K562 (cell line): ENCODE measurements around the gene IFT172. TPM values are rescaled to one million over a fixed set of nuclear protein-coding genes. Genes with fewer than 3 reads are reported as not detected.

Source experiments
- ATAC-seq: fragments of 200-7000 bp; cut with Tn5 transposase; 3 replicates; pipeline ENCODE4 v1.9.1; 2020; ENCODE audit warnings: moderate library complexity
- BruUV-seq: library from RNA; stranded (reverse); fragments of 400-500 nt; replicated peaks from 2 replicates; lab custom pipeline; 2021; lab: Mats Ljungman, UMichigan
- CTCF ChIA-PET: fragments of 300-600 bp; formaldehyde crosslinking; extraction: SDS; loops from one replicate; lab custom pipeline; 2021; ENCODE audit warnings: low intra/inter-chr PET ratio; lab: Yijun Ruan, JAX
- POLR2A ChIA-PET: fragments of 300-600, 350-650 bp; sonication (Branson Sonifier 250); formaldehyde crosslinking; extraction: SDS; loops from one replicate; lab custom pipeline; 2021; ENCODE audit warnings: antibody characterized with exemption, inconsistent platforms; lab: Yijun Ruan, JAX
- DNase-seq, 4 experiments: peaks; one replicate each; pipeline versions ENCODE4 v3.0.0 to v3.0.0-alpha.2; 2011 to 2018; ENCODE audit warnings: low spot score in 3 of 4, mixed read lengths in 3 of 4; ENCODE audit errors: extremely low read depth in 1 of 4
- FAIRE-seq: peaks from 2 replicates; lab custom pipeline; 2011; peaks lifted over from hg19 to GRCh38; lab: Jason Lieb, UNC
- H2AFZ ChIP-seq: 2 replicates; pipeline ENCODE4 v1.6.0; 2011; ENCODE audit warnings: low read depth, low read length, control low read depth, inconsistent platforms
- H3K27ac ChIP-seq: fragments of 200-600 bp; 3 replicates; pipeline ENCODE4 v1.8.0; 2011; ENCODE audit warnings: low read depth, mild to moderate bottlenecking, control low read depth, inconsistent platforms, low read length, moderate library complexity, mixed read lengths; ENCODE audit errors: extremely low read depth
- H3K27me3 ChIP-seq, 2 experiments: fragments of 300-600 bp in 1 of 2; 2 replicates in 1 of 2; 3 replicates in 1 of 2; pipeline versions ENCODE4 v1.6.0 to v1.8.0; 2011; ENCODE audit warnings: inconsistent platforms in 2 of 2, low read length in 2 of 2, mild to moderate bottlenecking in 1 of 2, mixed read lengths in 1 of 2, moderate library complexity in 1 of 2; ENCODE audit not compliant: control insufficient read depth in 2 of 2, insufficient read depth in 2 of 2
- H3K36me3 ChIP-seq: fragments of 300-600 bp; 3 replicates; pipeline ENCODE4 v1.8.0; 2011; ENCODE audit warnings: mild to moderate bottlenecking, low read length, inconsistent platforms; ENCODE audit not compliant: control insufficient read depth, insufficient read depth
- H3K4me1 ChIP-seq, 2 experiments: fragments of 200-600 bp in 1 of 2; replicated peaks in 1 of 2; 2 replicates in 1 of 2; 3 replicates in 1 of 2; pipeline versions ENCODE4 v1.5.1 to v1.8.0; 2011; ENCODE audit warnings: inconsistent platforms in 2 of 2, low read length in 2 of 2, mild to moderate bottlenecking in 1 of 2, mixed read lengths in 1 of 2, moderate library complexity in 1 of 2; ENCODE audit not compliant: control insufficient read depth in 2 of 2, insufficient read depth in 2 of 2
- H3K4me2 ChIP-seq: 2 replicates; pipeline ENCODE4 v1.6.1; 2011; ENCODE audit warnings: low read length, control low read depth, inconsistent platforms, mixed read lengths; ENCODE audit not compliant: insufficient read depth
- H3K4me3 ChIP-seq: fragments of 200-600 bp; sonication (generic), shearing (Covaris generic); 2 replicates; pipeline ENCODE4 v1.5.1; 2016; ENCODE audit warnings: control low read depth, inconsistent platforms
- H3K79me2 ChIP-seq: fragments of 200-600 bp; 3 replicates; pipeline ENCODE4 v1.8.0; 2011; ENCODE audit warnings: low read length, inconsistent platforms; ENCODE audit not compliant: control insufficient read depth, insufficient read depth
- H3K9ac ChIP-seq, 2 experiments: 2 replicates each; pipeline versions ENCODE4 v1.6.0 to v1.6.1; 2011; ENCODE audit warnings: low read depth in 2 of 2, low read length in 2 of 2, control low read depth in 1 of 2, inconsistent platforms in 1 of 2, mild to moderate bottlenecking in 1 of 2, mixed read lengths in 1 of 2; ENCODE audit not compliant: insufficient read depth in 1 of 2
- H3K9me1 ChIP-seq: one replicate; pipeline ENCODE4 v1.6.0; 2011; ENCODE audit warnings: inconsistent platforms, mild to moderate bottlenecking, low read length, moderate library complexity; ENCODE audit not compliant: control insufficient read depth, insufficient read depth
- H3K9me3 ChIP-seq: replicated peaks from 2 replicates; pipeline ENCODE4 v1.5.1; 2011; ENCODE audit warnings: low read depth, low read length, inconsistent platforms; ENCODE audit not compliant: control insufficient read depth, insufficient read depth
- H4K20me1 ChIP-seq: replicated peaks from 2 replicates; pipeline ENCODE4 v1.6.1; 2011; ENCODE audit warnings: low read length, inconsistent platforms, mixed read lengths; ENCODE audit not compliant: control insufficient read depth, insufficient read depth
- AFF4 ChIP-seq: sonication (generic); formaldehyde crosslinking; IDR thresholded peaks from 2 replicates; pipeline ENCODE4 v1.8.0; 2023; ENCODE audit warnings: mild to moderate bottlenecking, missing genetic modification reagents
- CTCF ChIP-seq, 3 experiments: IDR thresholded peaks in 2 of 3; conservative IDR thresholded peaks in 1 of 3; 2 replicates each; pipeline ENCODE4 v1.5.1; 2011 to 2012; ENCODE audit warnings: low read length in 3 of 3, mild to moderate bottlenecking in 3 of 3, control low read depth in 2 of 3, improper control_type of control experiment in 1 of 3, inconsistent platforms in 1 of 3, low read depth in 1 of 3, mixed read lengths in 1 of 3, moderate library complexity in 1 of 3; ENCODE audit not compliant: insufficient read depth in 2 of 3
- DLX4 ChIP-seq: fragments of 250-450 bp; sonication (Bioruptor Pico); IDR thresholded peaks from 2 replicates; pipeline ENCODE4 v1.6.1; 2021; ENCODE audit warnings: mild to moderate bottlenecking
- HDAC2 ChIP-seq: fragments of 450-650 bp; IDR thresholded peaks from 2 replicates; pipeline ENCODE4 v1.6.1; 2016; ENCODE audit warnings: mild to moderate bottlenecking
- NFRKB ChIP-seq: fragments of 450-650 bp; IDR thresholded peaks from 2 replicates; pipeline ENCODE4 v1.6.1; 2016; ENCODE audit warnings: low read depth
- PATZ1 ChIP-seq: fragments of 250-450 bp; sonication (Bioruptor Pico); IDR thresholded peaks from 2 replicates; pipeline ENCODE4 v1.5.0; 2020; ENCODE audit warnings: mild to moderate bottlenecking, borderline replicate concordance
- RAD21 ChIP-seq, 2 experiments: fragments of 250-450 bp in 1 of 2; fragments of 450-650 bp in 1 of 2; sonication (Bioruptor Pico) in 1 of 2; formaldehyde crosslinking in 1 of 2; IDR thresholded peaks in 1 of 2; conservative IDR thresholded peaks in 1 of 2; 2 replicates each; pipeline versions ENCODE4 v1.4.0 to v1.8.0; 2020 to 2022; ENCODE audit warnings: mild to moderate bottlenecking in 2 of 2, moderate library complexity in 1 of 2
- SMAD1 ChIP-seq: fragments of 150-350 bp; IDR thresholded peaks from 2 replicates; pipeline ENCODE4 v1.6.1; 2014; ENCODE audit warnings: low read length, low read depth; ENCODE audit not compliant: partially characterized antibody
- SOX6 ChIP-seq: fragments of 450-650 bp; IDR thresholded peaks from 2 replicates; pipeline ENCODE4 v1.6.1; 2014; ENCODE audit warnings: mild to moderate bottlenecking
- SRSF7 ChIP-seq: fragments of 200-400 bp; formaldehyde crosslinking; optimal IDR thresholded peaks from 2 replicates; pipeline ENCODE3; 2017; ENCODE audit warnings: mild to moderate bottlenecking, low read depth, low read length
- TCF7 ChIP-seq: sonication (generic); IDR thresholded peaks from 2 replicates; pipeline ENCODE4 v1.6.1; 2016; ENCODE audit warnings: antibody characterized with exemption, borderline replicate concordance
- THRAP3 ChIP-seq: fragments of 450-650 bp; IDR thresholded peaks from 2 replicates; pipeline ENCODE4 v1.6.1; 2016; ENCODE audit warnings: mild to moderate bottlenecking, inconsistent platforms, borderline replicate concordance
- ZKSCAN8 ChIP-seq: fragments of 200-800 bp; sonication (Bioruptor generic); IDR thresholded peaks from 2 replicates; pipeline ENCODE4 v1.6.1; 2016; ENCODE audit warnings: missing genetic modification characterization, missing compliant biosample characterization
- ZNF239 ChIP-seq: fragments of 250-450 bp; sonication (Bioruptor Pico); IDR thresholded peaks from 2 replicates; pipeline ENCODE4 v1.4.0; 2020; ENCODE audit warnings: mild to moderate bottlenecking
- ZNF354B ChIP-seq: fragments of 250-450 bp; sonication (Bioruptor Pico); IDR thresholded peaks from 2 replicates; pipeline ENCODE4 v1.4.0; 2020
- WGBS: fragments of 100-300 bp; shearing (Covaris generic); methylation state at CpG from one replicate; pipeline ENCODE4 v1.1.6; 2016; ENCODE audit warnings: low coverage, mixed read lengths; ENCODE audit not compliant: insufficient coverage; ENCODE audit errors: missing lambda C conversion rate; 5-methylcytosine and 5-hydroxymethylcytosine counted together
- in situ Hi-C: fragments of 300-500 bp; cut with MboI; formaldehyde crosslinking; loops from 4 replicates; pipeline ENCODE4 v1.15.0; 2018; ENCODE audit warnings: inconsistent platforms, mixed read lengths
- intact Hi-C: fragments of 100-400 bp; cut with micrococcal nuclease; formaldehyde crosslinking; loops from 2 replicates; pipeline ENCODE4 v1.14.2; 2022
- polyA plus RNA-seq, 8 experiments: library from polyadenylated mRNA; depleted of rRNA in 4 of 8; stranded (reverse) in 5 of 8; unstranded in 3 of 8; fragments of >200 nt; fragmentation: Nextera tagmentation in 2 of 8; fragmentation: Illumina TruSeq in 1 of 8; extraction: Ambion mirVana in 2 of 8; extraction: Trizol in 1 of 8; gene quantifications; 2 replicates each; pipeline versions ENCODE4 v1.2.1 to v1.2.3, GENCODE V29; 2011 to 2014; ENCODE audit warnings: inconsistent platforms in 1 of 8, missing spikeins in 1 of 8
- total RNA-seq, 7 experiments: library from RNA; depleted of rRNA in 6 of 7; stranded (reverse); fragments of >200 nt in 6 of 7; fragmentation: Illumina TruSeq in 2 of 7; extraction: Trizol in 2 of 7; gene quantifications; 2 replicates each; pipeline versions ENCODE4 v1.2.1 to v1.2.3, GENCODE V29; 2011 to 2021; ENCODE audit warnings: low replicate concordance in 1 of 7

The IFT172 gene
- total and polyA plus RNA-seq, 9 of the 15 experiments (the other 6 are each of a cell fraction or from before 2014, with no cell fraction given): 5.6 to 19.1 (median 13.5) TPM

- no peak overlapping the region for H3K4me2 ChIP-seq
- H3K36me3 ChIP-seq: peaks cover 28% of the 10 kb centered on the region; the same call in 2 of the 3 replicates
- ChIA-PET POLR2A (interaction anchor here (0.5 to 1.4 kb wide), 6 partner anchors 18 to 1438 kb away, joined by 3 to 4 read pairs (median 3); no protein-coding TSS in a partner anchor), CTCF (interaction anchor here (1.1 kb wide), 1 partner anchor 229 kb away, joined by 3 read pairs; no protein-coding TSS in a partner anchor)
- H3K79me2 ChIP-seq: no peaks in the 10 kb centered on the region
- DNase-seq (no peak), FAIRE-seq (no peak), ATAC-seq (peak; percentile 78)
- TF ChIP-seq HDAC2 (no peak), SOX6 (no peak), PATZ1 (CRISPR knock-in tag) (no peak), THRAP3 (no peak), SRSF7 (no peak), SMAD1 (no peak), DLX4 (CRISPR knock-in tag) (no peak), RAD21 (CRISPR knock-in tag; conservative IDR thresholded peaks at IDR 0.05 in 1 of 2, IDR thresholded peaks at IDR 0.05 in 1 of 2) (peak in 1 of 2 experiments; percentile 18; a peak in 1 of 4 replicates), AFF4 (CRISPR knock-in tag) (no peak), ZNF354B (no peak), ZNF239 (CRISPR knock-in tag) (no peak), TCF7 (no peak), CTCF (IDR thresholded peaks at IDR 0.05 in 2 of 3, conservative IDR thresholded peaks at IDR 0.05 in 1 of 3; ENCODE audit: insufficient read depth in 2 of 3, low read depth in 1 of 3, low read length in 3 of 3) (peak in 2 of 3 experiments; percentile 17 to 37; a peak in 3 of 6 replicates), NFRKB (no peak), ZKSCAN8 (CRISPR knock-in tag) (no peak)
- no peak overlapping the region for H3K9ac ChIP-seq
- H3K4me1 ChIP-seq: no peaks in the 10 kb centered on the region
- H3K9me1 ChIP-seq: no peaks in the 10 kb centered on the region
- H3K9me3 ChIP-seq: no peaks in the 10 kb centered on the region
- in situ Hi-C loops: no loop called here
- H3K4me3 ChIP-seq: no peak overlapping the region
- no peaks in the 10 kb centered on the region for H4K20me1 ChIP-seq
- BruUV-seq: no TSS peak
- no peaks in the 10 kb centered on the region for H3K27me3 ChIP-seq
- no peak overlapping the region for H3K27ac ChIP-seq
- H2AFZ ChIP-seq: no peak overlapping the region
- 69% methylated on average over 7 of the region's 7 CpGs for WGBS
- intact Hi-C loops: no loop called here
Measured at GRCh38 chr2:27453968-27454367, 35.6 kb downstream of the IFT172 start.
